Type B pancreatic cell (in vitro differentiated cells): Measurements from ENCODE around the gene DSC3. TPM values are rescaled to one million over a fixed set of nuclear protein-coding genes. Genes with fewer than 3 reads are reported as not detected.

Experiments
- DNase-seq: peaks from one replicate; pipeline ENCODE4 v3.0.0; 2021; ENCODE audit warnings: mixed read lengths; ENCODE audit not compliant: unreplicated experiment; ENCODE audit errors: extremely low spot score
- H3K27ac Mint-ChIP-seq: 2 replicates; pipeline ENCODE4 v1.8.0; 2021; ENCODE audit warnings: mild to moderate bottlenecking, mixed read lengths
- H3K27me3 Mint-ChIP-seq: 2 replicates; pipeline ENCODE4 v1.8.0; 2021; ENCODE audit warnings: mixed read lengths
- H3K36me3 Mint-ChIP-seq: 2 replicates; pipeline ENCODE4 v1.8.0; 2021; ENCODE audit warnings: mixed read lengths
- H3K4me1 Mint-ChIP-seq: one replicate; pipeline ENCODE4 v1.8.0; 2021; ENCODE audit warnings: mixed read lengths; ENCODE audit not compliant: unreplicated experiment
- H3K4me3 Mint-ChIP-seq: 2 replicates; pipeline ENCODE4 v1.8.0; 2021; ENCODE audit warnings: mild to moderate bottlenecking, mixed read lengths
- H3K9me3 Mint-ChIP-seq: 2 replicates; pipeline ENCODE4 v1.8.0; 2021; ENCODE audit warnings: mixed read lengths
- CTCF ChIP-seq: fragments of 200-600 bp; sonication (generic); conservative IDR thresholded peaks from 2 replicates; pipeline ENCODE4 v1.5.0; 2021; ENCODE audit warnings: antibody characterized with exemption, mild to moderate bottlenecking
- total RNA-seq: library from RNA; stranded (reverse); gene quantifications from 2 replicates; pipeline ENCODE4 v1.2.1, GENCODE V29; 2021; ENCODE audit warnings: low replicate concordance

Gene DSC3
- total RNA-seq, 1 donor from 2014 or later = 67.7 TPM

DNA sequence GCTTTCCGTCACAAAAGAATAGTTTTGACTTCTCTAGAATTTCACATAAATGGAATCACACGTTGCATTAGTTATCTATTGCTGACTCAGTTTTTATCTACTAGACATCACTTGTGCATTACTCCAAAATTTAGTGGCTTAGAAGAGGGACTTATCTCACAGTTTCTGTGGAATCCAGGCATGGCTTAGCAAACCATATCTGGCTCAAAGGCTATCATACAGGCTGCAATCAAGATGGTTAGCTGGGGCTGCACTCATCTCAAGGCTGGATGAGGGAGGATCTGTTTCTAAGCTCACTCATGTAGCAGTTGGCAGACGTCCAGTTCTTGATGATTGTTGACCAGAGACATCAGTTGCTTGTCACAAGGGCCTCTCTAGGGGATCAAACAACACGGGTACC is 6.6 kb upstream of the DSC3 start:
- peaks cover 5% of the 10 kb centered on the region for H3K4me1 Mint-ChIP-seq
- peak overlapping the region; percentile 5 for H3K4me3 Mint-ChIP-seq
- H3K9me3 Mint-ChIP-seq = peaks cover 21% of the 10 kb centered on the region
- H3K27ac Mint-ChIP-seq = peak overlapping the region; percentile 7
- no peak for TF ChIP-seq CTCF
- no peak for DNase-seq
- H3K36me3 Mint-ChIP-seq = peaks cover 4% of the 10 kb centered on the region
- peaks cover 20% of the 10 kb centered on the region for H3K27me3 Mint-ChIP-seq

DNA sequence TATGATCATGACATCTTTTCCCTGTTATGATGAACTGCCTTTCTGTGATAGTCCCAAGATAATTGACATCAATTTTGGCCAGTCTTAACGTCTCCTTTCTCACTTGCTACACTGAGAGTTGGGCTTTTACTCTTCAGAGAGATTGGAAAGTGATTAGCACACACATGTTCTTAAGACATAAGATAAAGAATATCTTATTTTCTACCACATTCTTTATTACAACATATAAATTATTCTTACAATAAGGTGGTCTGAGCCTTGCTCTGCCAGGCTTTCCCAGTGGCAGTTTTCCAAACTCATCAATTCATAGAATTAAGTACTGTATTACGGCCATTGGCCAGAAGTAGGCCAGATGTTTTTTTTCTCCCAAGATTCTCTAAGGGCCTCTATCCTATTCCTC is 5.7 kb upstream of the DSC3 start:
- DNase-seq = no peak
- peaks cover 11% of the 10 kb centered on the region for H3K36me3 Mint-ChIP-seq
- H3K9me3 Mint-ChIP-seq = peaks cover 29% of the 10 kb centered on the region
- H3K27me3 Mint-ChIP-seq = peaks cover 29% of the 10 kb centered on the region
- TF ChIP-seq CTCF = no peak
- peaks cover 10% of the 10 kb centered on the region for H3K4me1 Mint-ChIP-seq
- H3K27ac Mint-ChIP-seq = no peak overlapping the region
- no peak overlapping the region for H3K4me3 Mint-ChIP-seq

GRCh38 chr18:31046916-31047315 is 4.4 kb upstream of the DSC3 start:
- Mint-ChIP-seq H3K27me3 (peaks cover 38% of the 10 kb centered on the region), H3K36me3 (peaks cover 11% of the 10 kb centered on the region), H3K4me1 (peaks cover 12% of the 10 kb centered on the region), H3K4me3 (peak overlapping the region; percentile 9), H3K9me3 (peaks cover 23% of the 10 kb centered on the region), H3K27ac (no peak overlapping the region)
- no peak for TF ChIP-seq CTCF
- DNase-seq = no peak

DNA sequence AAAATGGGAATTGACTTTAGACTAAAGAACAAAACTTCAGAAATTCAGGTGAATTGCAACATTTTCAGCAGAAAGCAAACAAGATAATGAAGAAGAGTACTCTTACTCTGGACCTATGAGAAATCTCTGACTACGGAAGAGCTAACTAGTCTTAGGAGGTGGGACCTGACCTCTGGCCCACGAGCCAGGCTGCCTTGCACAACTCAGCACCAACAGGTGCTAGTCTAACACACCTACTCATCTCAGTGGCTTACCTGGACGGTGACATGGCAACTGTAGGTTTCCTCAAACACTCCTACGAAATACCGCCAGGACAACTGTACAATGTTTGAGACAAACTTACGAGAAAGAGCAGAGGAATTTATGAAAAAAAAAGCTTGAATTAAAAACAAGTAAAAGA is 3.1 kb upstream of the DSC3 start:
- H3K27ac Mint-ChIP-seq = no peak overlapping the region
- H3K36me3 Mint-ChIP-seq = peaks cover 11% of the 10 kb centered on the region
- H3K4me1 Mint-ChIP-seq = peaks cover 18% of the 10 kb centered on the region
- H3K27me3 Mint-ChIP-seq = peaks cover 51% of the 10 kb centered on the region
- peaks cover 23% of the 10 kb centered on the region for H3K9me3 Mint-ChIP-seq
- no peak overlapping the region for H3K4me3 Mint-ChIP-seq
- no peak for DNase-seq
- no peak for TF ChIP-seq CTCF

DNA sequence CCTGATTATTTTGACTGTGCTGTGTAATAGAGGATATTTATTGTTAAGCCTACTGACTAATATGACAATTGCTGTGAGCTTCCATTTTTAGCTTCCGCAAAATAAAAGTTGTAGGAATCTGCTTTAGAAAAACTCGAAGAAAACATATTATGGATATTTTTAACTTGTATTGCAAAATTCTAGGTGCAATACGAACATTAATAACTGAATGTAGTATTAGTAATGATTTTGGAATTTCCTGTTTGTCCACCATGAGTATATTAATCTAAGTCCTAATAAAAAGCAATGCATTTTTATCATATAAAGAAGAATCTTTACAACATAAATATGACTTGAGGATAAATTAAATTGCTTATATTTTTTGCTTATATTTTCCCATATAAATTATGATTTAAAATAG is 2.4 kb upstream of the DSC3 start:
- Mint-ChIP-seq H3K27ac (peak overlapping the region; percentile 94), H3K4me3 (peak overlapping the region; percentile 26), H3K4me1 (peaks cover 18% of the 10 kb centered on the region), H3K9me3 (peaks cover 23% of the 10 kb centered on the region), H3K27me3 (peaks cover 58% of the 10 kb centered on the region), H3K36me3 (peaks cover 11% of the 10 kb centered on the region)
- DNase-seq = no peak
- TF ChIP-seq CTCF = no peak

GRCh38 chr18:31043709-31044108 is 1.2 kb upstream of the DSC3 start:
- no peak for DNase-seq
- Mint-ChIP-seq H3K27ac (peak overlapping the region; percentile 94), H3K9me3 (peaks cover 16% of the 10 kb centered on the region), H3K4me1 (peaks cover 13% of the 10 kb centered on the region), H3K27me3 (peaks cover 68% of the 10 kb centered on the region), H3K36me3 (peaks cover 15% of the 10 kb centered on the region), H3K4me3 (peak overlapping the region; percentile 98)
- no peak for TF ChIP-seq CTCF
